ENCODE results near the gene SMPDL3A.

DNA sequence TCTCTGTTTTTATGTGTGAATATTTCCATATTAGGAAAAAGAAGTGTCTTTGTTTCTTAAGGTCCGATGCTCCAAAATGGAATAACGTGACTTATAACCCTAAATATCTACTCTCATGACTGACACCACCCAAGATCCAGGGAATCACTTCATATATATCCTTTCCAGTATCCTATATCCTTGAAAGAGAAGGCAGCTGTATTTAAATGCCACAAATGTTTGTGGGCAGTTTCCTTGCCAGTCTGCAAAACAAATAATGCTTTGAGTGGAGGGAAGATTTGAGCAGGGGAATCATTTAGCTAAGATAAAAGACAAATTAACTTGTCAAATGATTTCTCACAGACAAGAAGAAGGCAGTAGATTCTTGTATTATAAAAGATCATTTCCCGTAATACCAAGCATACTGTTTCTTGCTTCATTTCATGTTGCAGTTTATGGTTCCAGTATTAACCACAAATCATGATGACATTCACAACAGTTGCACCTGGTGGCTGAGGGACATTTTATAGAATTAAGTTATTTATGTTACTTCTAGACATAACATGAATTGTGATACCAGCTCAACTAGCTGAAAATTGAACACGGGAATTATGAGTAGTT, 39.5 kb upstream of the SMPDL3A start:
- TF ChIP-seq, protein P1, sequence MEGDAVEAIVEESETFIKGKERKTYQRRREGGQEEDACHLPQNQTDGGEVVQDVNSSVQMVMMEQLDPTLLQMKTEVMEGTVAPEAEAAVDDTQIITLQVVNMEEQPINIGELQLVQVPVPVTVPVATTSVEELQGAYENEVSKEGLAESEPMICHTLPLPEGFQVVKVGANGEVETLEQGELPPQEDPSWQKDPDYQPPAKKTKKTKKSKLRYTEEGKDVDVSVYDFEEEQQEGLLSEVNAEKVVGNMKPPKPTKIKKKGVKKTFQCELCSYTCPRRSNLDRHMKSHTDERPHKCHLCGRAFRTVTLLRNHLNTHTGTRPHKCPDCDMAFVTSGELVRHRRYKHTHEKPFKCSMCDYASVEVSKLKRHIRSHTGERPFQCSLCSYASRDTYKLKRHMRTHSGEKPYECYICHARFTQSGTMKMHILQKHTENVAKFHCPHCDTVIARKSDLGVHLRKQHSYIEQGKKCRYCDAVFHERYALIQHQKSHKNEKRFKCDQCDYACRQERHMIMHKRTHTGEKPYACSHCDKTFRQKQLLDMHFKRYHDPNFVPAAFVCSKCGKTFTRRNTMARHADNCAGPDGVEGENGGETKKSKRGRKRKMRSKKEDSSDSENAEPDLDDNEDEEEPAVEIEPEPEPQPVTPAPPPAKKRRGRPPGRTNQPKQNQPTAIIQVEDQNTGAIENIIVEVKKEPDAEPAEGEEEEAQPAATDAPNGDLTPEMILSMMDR (conservative IDR thresholded peaks at IDR 0.05 in 1 of 2, IDR thresholded peaks at IDR 0.05 in 1 of 2; ENCODE audit: extremely low read depth in 1 of 2, insufficient read depth in 1 of 2, low read depth in 1 of 2, low read length in 2 of 2), result no peak
- no peak for TF ChIP-seq EZH2 (IDR thresholded peaks at IDR 0.05; ENCODE audit: borderline replicate concordance, low read length)

All from mammary epithelial cell (primary cell).